Stimulated activated naive CD4-positive, alpha-beta T cell treated with Interleukin-2 at 50 U/mL for 16 hours (primary cell): Measurements from ENCODE around the gene GRIK5.
"Not testable (repeated sequence)": the region's sequence is repeated elsewhere in the genome, so short reads cannot be mapped to it uniquely, and the experiment has no call there.

Experiments used
- DNase-seq: peaks from one replicate; lab custom pipeline; 2025; lab: John Stamatoyannopoulos, UW

GRIK5 gene, protein sequence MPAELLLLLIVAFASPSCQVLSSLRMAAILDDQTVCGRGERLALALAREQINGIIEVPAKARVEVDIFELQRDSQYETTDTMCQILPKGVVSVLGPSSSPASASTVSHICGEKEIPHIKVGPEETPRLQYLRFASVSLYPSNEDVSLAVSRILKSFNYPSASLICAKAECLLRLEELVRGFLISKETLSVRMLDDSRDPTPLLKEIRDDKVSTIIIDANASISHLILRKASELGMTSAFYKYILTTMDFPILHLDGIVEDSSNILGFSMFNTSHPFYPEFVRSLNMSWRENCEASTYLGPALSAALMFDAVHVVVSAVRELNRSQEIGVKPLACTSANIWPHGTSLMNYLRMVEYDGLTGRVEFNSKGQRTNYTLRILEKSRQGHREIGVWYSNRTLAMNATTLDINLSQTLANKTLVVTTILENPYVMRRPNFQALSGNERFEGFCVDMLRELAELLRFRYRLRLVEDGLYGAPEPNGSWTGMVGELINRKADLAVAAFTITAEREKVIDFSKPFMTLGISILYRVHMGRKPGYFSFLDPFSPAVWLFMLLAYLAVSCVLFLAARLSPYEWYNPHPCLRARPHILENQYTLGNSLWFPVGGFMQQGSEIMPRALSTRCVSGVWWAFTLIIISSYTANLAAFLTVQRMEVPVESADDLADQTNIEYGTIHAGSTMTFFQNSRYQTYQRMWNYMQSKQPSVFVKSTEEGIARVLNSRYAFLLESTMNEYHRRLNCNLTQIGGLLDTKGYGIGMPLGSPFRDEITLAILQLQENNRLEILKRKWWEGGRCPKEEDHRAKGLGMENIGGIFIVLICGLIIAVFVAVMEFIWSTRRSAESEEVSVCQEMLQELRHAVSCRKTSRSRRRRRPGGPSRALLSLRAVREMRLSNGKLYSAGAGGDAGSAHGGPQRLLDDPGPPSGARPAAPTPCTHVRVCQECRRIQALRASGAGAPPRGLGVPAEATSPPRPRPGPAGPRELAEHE

DNA sequence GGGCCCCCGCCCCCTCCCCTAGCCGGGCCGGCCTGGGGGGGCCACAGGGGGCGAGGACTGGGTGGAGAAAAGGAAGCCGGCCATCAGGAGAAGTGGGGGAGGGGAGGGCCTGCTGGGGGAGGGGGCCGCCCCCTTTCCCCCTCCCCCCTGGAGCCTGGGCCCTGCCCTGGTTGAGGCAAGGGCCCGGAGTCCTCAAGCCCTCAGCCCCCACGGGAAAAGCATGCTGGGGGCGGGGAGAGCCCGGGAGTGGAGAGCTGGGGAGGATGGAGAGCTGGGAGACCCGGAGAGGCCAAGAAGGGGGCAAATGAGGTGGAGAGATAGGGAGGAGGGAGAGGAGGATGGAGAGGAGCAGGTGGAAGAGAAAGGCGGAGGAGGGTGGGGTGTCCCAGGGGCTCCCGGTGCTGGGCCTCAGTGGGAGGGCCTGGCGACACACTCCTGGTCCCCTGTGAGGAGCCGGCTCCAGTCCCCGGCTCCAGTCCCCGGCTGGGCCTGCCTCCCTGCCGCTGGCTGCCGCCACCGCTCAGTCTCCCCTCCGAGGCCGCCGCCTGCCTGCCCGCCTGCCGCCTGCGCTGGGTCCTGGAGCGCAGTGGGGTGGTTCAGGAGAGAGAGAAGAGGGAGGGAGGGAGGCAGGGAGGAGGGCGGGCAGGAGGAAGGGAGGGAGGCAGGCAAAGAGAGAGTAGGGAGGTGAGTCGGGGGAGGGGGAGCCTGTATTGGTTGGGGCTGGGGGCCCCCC lies at the start of gene GRIK5:
GRIK5 (minus strand) TSS at position 588 of the 733 bp plus-strand sequence. CDS start 4,436 bp downstream, outside the sequence.
- DNase-seq = no peak

DNA sequence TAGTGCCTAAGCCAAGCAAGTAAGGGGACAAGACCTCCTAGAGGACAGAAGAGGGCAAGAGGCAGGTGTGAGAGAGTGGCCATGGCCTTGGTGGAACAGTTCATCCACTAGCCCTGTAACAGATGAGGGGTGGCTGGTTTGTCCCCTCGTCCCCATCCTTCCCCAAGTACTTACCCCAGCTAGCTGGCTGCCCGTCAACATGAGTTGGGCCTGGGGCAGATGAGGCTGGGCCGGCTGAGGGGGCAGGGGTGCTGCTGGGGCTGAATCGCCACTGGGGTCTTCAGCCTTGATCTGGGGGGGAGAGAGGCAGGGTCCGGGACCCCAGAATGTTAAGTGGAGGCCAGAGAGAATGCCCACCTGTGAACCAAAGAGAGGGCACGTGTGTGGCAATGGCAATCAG lies 47.1 kb upstream of the GRIK5 start:
- no peak for DNase-seq

DNA sequence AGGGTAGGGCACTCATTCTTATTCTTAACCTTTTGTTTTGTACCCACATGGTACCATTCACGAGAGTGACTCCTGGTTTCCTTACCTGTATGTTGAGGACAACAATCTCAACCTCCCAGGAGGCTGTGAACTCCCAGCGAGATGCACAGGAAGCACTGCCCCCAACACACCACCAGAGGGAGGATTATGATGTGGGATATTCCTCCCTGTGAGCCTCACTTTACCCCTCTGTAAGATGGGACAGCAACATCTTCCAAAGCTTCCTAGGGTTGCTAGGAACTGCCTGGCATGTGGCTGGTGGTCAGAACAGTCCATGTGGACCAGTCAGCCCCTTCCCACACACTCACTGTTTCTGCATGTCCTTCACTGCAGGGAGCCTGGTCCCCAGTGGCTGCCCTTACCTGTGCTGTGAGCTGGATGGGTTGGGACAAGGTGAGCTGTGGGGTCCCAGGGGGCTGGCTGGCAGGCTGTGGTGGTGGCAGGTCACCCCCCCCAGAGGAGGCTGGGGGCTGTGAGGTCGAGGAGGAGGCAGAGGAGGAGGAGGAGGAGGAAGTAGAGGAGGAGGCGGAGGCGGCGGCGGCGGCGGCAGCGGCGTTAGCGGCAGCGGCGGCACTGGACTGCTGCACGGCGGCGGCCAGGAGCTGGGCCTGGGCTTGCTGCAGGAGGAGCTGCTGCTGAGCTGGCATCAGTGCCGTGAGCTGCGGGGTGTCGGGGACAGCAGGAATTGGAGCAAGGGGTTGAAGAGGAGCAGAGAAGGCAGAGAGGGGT lies 46.5 kb upstream of the GRIK5 start:
- DNase-seq = no peak

DNA sequence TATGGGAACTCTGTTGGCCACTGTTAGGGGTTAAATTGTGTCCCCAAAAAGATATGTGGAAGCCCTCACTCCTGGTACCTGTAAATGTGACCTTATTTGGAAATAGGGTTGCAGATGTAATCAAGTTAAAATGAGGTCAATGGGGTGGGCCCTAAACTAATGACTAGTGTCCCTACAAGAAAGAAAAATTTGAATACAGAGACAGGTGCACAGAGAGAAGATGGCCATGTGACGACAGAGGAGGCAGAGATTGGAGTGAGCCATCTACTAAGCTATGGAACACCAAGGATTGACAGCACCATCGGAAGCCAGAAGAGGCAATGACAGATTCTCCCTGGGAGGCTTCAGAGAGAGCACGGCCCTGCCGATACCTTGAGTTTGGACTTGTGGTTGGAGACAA lies 45.7 kb upstream of the GRIK5 start:
- DNase-seq = no peak

DNA sequence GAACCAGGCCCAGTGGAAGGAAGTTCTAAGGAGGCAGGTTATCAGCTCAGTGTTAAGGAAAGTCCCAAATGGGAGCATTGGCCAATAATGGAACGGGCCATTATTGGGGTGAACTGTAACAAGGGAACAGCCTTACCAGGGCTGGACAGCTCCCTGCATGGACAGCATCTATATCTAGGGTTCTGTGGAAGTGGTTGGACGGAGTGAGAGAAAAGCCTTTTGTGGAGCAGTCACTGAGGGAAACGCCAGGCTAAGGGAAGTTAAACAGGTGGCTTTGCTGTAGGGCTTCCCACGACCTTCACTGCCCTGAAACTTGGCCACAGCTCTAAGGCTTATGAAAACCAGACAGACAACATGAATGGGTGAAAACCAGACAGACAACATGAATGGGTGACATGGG lies 45.2 kb upstream of the GRIK5 start:
- DNase-seq = no peak

DNA sequence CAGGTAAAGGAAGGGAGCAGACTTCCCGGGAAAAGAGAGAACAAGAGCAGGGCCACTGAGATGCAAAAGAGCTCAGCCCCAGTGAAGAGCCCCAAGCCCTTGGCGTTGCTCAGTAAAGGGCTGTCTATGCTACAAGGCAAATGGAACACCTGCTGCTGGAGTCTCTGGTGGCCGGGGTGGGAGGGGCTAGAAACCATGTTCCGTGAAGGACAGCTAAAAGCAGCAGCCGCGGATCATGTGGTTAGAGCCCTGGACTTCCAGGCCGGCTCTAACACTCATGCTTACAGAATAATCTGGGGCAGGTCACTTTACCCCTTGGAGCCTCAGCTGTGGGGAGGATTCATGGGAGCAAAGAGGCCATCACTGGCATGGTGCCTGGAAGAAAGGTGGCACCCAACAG lies 44.4 kb upstream of the GRIK5 start:
- no peak for DNase-seq

DNA sequence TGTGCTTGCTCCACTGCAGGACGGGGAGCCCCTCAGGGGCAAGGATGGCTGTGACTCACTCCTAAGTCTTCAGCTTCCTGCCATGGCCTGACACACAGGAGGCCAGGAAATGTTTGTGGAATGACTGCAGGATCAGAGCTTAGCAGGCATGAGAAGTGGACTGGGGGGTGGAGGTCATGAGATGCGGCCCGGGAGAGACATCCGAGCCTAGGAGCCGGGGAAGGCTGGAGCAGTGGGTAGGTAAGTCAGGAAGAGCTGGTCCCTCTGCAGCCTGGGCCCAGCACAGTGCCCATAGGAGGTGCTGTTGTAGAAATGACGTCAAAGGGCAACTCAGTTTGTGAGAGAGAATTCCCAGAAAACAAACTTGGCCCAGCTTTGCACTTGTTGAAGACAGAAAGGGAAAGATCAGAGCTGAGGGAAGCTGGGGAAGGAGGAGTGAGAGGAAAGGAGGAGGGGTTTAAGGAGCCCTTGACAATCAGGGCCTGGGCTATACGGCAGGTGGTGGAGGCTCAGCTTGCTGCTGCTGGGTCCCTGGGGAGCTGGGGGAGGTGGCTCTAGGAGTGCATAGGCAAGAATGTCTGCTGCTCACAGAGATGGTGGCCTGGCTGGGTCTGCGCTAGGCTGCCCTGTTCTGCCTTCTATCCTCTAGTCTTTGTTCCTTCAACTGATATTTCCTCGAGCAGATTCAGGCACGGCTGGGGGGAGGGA lies 43.8 kb upstream of the GRIK5 start:
- DNase-seq = no peak

DNA sequence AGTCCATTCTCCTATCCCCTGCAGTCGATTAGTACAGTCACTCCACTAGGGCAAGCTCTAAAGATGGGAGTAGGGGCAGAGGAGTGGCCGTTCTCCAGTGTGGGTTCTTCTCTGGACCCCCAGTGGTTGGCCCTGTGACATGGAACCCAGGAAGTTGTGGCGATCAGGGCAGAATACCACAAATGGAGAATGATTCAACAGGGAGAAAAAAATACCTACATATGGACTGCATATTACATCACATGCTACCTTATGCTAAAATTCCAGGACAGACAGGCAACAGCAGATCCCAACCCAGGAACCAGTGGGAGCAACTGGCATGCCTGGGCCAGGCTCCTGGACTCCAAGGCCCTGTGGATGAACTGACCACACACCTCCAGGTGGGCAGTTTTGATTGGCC lies 41.8 kb upstream of the GRIK5 start:
- DNase-seq = no peak

DNA sequence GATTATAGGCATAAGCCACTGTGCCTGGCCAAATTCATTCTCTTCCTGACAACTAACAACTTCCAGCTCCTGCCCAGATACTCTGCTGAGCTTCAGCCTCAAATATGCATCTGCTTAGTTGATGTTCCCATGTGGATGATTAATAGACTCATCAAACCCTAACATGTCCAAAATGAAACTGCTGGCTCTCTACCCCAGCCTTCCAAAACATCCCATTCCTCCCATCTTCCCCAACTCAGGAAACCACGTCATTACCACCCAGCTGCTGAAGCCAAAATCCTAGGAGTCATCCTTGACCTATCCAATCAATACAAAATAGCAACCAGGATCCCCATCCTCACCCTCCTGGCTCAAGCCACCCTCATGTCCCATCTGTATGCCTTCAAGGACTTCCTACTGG lies 41.4 kb upstream of the GRIK5 start:
- no peak for DNase-seq

DNA sequence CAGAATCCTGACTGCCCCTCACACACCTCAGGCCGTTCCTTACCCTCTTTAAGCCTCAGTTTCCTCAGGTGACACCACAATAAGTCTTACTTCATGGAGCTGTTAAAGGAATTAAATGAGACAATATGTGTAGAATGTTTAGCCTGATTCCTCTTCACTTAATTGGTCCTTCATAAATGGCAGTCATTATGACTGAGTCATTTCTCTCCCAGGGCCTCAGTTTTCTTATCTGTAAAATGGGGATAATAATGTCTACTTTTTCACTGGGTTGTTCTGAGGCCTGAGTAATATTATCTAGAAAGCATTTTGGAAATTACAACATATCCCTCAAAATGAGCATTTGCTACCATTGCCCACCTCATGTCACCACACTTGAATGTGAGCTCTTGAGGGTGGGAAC lies 40.7 kb upstream of the GRIK5 start:
- DNase-seq = no peak

DNA sequence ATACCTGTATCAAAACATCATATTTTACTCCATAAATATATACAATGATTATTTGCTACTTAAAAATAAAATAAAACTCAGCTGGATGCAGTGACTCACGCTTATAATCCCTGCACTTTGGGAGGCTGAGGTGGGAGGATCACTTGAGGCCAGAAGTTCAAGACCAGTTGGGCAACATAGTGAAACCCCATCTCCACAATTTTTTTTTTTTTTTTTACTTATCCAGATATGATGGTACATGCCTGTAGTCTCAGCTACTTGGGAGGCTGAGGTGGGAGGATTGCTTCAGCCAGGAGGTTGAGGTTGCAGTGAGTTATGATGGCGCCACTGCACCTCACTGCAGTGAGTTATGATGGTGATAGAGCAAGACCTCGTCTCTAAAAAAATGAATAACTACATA lies 39.9 kb upstream of the GRIK5 start:
- no peak for DNase-seq

DNA sequence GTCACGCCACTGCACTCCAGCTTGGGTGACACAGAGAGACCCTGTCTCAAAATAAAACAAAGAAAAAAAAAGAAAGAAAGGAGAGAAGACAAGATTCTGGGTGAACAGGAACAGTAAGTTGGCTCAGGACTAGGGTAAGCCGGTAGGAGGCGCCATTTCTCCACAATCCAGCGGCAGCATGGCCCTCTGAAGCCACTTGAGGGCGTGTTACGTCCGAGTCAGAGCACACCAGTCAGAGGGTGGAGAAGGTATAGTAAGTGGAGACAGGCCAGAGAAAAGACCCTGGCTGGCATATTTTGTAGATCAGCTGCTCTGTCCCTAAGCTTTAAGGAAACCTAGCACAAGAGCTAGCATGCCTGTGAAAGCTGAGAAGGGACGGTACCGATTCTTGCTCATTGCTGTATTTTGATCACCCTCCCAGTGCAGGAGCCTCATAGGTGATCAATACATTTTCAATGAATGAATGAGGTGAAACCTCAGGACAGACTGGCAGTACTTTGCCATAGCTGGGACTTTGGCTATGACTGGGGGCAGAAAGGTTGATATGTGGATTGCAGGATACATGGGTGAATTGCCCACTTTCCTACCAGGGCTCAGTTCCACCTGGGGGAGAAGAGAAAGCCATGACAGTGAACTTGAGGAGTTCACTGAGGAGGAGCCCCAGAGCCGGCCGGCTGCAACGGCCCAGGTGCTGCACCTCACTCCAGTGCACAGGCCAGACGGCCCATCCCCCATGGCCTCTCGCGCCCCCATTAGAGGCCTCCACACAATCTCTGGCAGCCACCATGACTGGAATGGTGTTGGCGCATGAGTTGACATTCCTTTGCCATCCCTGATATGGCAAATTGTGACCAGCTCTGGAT lies 38.8 kb upstream of the GRIK5 start:
- peak; percentile 84 for DNase-seq

DNA sequence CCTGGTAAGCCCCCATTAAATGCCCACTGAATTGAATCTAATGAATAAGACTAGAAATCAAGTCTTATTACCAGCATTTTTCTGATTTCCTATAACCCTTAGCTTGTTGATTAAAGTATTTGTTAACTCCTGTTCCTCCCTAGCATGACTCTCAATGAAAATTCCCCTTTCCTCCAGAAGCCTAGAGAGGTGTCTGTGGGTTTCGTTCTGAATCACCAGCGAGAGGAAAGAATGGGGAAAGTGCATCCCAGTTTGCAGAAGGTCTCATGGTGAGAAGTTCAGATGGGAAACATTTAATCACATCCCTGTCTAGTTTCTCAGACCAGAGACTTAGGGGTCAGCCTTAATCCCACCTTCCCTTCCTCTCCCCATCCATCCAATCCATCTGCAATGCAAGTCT lies 35.4 kb upstream of the GRIK5 start:
- DNase-seq = no peak

DNA sequence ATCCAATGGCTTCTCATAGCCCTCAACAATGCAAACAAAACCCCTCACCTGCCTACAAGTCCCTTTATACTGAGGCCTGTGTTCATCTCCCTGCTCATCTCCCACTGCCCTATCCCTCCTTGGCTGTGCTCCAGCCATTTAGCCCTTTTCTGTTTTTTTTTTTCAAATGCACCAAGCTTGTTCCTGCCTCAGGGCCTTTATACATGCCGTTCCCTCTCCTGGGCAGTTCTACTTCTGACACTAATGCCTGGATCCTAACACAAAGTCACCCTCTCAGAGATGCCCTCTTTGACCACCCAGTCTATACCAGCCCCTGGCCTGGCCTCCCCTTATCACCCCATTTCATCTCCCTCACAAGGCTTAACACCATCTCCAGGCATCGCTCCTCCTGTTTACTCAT lies 32.9 kb upstream of the GRIK5 start:
- DNase-seq = no peak

DNA sequence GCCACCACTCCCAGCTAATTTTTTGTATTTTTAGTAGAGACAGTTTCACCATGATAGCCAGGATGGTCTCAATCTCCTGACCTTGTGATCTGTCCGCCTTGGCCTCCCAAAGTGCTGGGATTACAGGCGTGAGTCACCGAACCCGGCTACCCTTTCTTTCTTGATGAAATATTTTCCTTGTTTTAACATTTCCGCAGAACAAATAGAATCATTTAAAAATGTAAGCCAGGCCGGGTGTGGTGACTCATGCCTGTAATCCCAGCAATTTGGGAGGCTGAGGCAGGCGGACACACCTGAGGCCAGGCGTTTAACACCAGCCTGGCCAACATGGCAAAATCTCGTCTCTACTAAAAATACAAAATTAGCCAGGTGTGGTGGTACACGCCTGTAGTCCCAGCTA lies 30.2 kb upstream of the GRIK5 start:
- not testable (repeated sequence) for DNase-seq

DNA sequence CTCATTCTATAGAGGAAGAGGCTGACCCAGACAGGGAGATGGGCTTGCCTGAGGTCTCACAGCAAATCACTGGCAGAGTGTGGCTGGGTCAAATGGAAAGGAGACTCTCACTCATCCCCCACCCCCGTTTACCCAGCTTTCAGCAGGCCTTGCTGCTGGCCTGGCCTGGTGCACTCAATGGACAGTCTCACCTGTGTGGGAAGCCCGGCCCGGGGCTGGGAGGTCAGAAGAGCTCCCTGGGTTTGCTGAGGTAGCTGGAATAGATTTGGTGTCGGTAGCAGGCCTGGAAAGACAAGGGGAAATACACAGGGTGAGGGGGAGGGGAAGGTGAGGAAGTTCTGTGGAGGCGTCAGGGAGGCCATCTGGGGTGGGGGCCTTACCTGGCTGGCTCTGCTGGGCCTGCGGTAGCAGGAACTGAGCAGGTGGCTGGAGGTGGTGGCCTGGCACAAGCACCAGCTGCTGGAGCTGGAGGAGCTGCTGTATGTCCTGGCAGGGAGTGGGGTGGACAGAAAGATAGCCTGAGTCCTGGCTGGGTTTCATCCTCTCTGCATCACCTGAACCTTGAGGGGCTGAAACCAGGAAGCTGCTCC lies 29.4 kb upstream of the GRIK5 start:
- no peak for DNase-seq

DNA sequence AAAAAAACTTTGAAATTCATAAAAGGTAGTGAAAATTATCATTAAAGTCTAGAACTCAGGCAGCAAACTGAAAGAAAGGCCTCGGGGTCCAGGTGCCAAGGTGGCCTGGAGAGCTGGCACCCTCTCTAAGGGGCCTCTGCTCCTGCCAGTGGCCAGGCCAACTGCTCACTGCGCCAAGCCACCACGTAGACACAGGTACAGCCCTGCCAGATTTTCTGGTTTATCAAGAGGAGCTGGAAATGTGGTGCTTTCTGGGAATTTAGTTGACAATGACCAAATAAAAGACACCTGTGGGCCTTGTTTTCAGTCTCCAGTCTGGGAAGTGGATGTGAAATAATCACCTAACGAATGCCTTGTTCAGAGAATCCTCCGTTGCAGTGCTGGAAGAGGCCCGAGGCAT lies 28.8 kb upstream of the GRIK5 start:
- DNase-seq = no peak

DNA sequence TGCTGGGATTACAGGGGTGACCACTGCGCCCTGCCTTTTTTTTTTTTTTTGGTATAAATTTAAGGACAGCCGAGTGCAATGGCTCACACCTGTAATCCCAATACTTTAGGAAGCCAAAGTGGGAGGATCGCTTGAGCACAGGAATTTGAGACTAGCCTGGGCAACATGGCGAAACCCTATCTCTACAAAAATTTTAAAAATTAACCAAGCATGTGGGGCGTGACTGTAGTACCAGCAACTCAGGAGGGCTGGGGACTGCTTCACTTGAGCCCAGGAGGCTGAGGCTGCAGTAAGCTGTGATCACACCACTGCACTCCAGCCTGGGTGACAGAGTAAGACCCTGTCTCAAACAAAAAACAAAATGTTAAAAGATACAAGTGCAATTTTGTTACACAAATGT lies 27.5 kb upstream of the GRIK5 start:
- DNase-seq = no peak

DNA sequence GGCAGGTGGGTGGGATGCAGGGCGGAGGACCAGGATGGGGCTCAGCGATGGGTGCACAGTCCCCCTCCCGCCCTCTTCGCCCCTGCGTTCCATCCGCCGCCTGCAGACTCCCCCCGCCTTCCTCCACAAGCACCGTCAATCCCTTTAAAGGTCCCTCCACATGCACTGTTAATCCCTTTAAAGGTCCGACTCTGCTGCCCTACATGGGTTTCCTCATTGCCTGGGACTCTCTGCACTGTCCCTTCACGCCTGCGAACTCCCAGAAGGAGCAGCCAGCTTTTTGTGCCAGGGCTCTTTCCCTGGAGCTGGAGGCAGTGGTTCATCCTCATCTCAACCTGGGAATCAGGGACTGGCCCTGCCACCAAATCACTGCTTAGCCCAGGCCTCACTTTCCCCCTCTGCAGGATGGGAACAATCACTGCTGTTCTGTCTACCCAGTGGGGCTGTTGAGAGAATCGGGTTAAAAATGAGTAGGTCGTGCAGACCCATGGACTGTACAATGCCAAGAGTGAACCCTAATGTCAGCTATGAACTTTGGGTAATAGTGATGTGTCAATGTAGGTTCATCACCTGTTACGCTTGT lies 26.3 kb upstream of the GRIK5 start:
- DNase-seq = no peak
